SH-SY5Y (cell line): ENCODE data around the gene LPCAT2.

Experiments
- GATA2 ChIP-seq: IDR thresholded peaks from 2 replicates; pipeline ENCODE4 v1.6.1; 2011; ENCODE audit warnings: mild to moderate bottlenecking, low read depth, low read length
- GATA3 ChIP-seq: IDR thresholded peaks from 2 replicates; pipeline ENCODE4 v1.6.1; 2011; ENCODE audit warnings: low read depth, mild to moderate bottlenecking, low read length, moderate library complexity

DNA sequence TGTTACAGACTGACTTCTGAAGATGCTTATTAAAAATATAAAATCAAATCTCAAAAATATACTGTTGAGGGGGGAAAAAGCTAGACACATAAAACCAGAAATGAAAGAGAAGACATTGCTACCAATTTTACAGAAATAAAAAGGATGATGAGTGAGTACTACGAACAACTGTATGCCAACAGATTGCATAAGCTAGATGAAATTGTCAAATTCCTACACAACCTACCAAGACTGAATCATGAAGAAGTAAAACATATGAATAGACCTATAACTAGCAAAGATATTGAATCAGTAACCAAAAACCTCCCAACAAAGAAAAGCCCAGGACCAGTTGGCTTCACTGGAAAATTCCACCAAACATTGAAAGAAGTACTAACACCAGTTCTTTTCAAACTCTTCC is 54.1 kb downstream of the LPCAT2 start:
- TF ChIP-seq GATA2 (no peak), GATA3 (no peak)
